Measurements from ENCODE around the gene CDH12. TPM values are rescaled to one million over a fixed set of nuclear protein-coding genes. Genes with fewer than 3 reads are reported as not detected.

CDH12 gene
- total RNA-seq, 1 experiment from 2014 or later: not detected

- no peaks in the 10 kb centered on the region for H3K27me3 Mint-ChIP-seq (ENCODE audit: low read depth)
- no peak for DNase-seq
- Histone ChIP-seq H2BK20ac (ENCODE audit: low read depth, low read length, poor library complexity, severe bottlenecking) (no peak overlapping the region), H2AFZ (ENCODE audit: low read length) (no peak overlapping the region), H2BK120ac (ENCODE audit: low read depth, low read length, poor library complexity, severe bottlenecking) (no peak overlapping the region), H2BK5ac (ENCODE audit: insufficient read length, low read length) (no peak overlapping the region), H3K9me3 (ENCODE audit: control insufficient read depth, low read depth, low read length) (no peaks in the 10 kb centered on the region), H3K23ac (ENCODE audit: insufficient read length, low read depth, low read length) (no peak overlapping the region), H2BK15ac (ENCODE audit: low read depth, low read length) (no peak overlapping the region), H3K79me1 (ENCODE audit: insufficient read depth, low read depth, low read length, poor library complexity, severe bottlenecking) (no peaks in the 10 kb centered on the region), H2BK12ac (ENCODE audit: insufficient read length, low read depth, low read length) (no peak overlapping the region), H3T11ph (ENCODE audit: low read length) (no peak overlapping the region), H3K56ac (ENCODE audit: insufficient read length, low read depth, low read length) (no peak overlapping the region), H3K9ac (ENCODE audit: extremely low read depth, insufficient read length, low read length) (no peak overlapping the region), H4K91ac (ENCODE audit: insufficient read length, low read depth, low read length) (no peak overlapping the region), H4K8ac (replicated peaks; ENCODE audit: insufficient read length, low read depth, low read length) (no peak overlapping the region), H2AK5ac (ENCODE audit: insufficient read length, low read length) (no peak overlapping the region), H3K27ac (ENCODE audit: insufficient read length, low read depth, low read length) (no peak overlapping the region), H3K4me2 (ENCODE audit: insufficient read depth, insufficient read length, low read length) (no peak overlapping the region), H3K4me1 (ENCODE audit: insufficient read depth, low read length) (no peaks in the 10 kb centered on the region), H4K5ac (ENCODE audit: insufficient read length, low read depth, low read length) (no peak overlapping the region), H3K79me2 (ENCODE audit: insufficient read depth, low read length) (no peaks in the 10 kb centered on the region), H3K4ac (ENCODE audit: low read depth, low read length) (no peak overlapping the region), H3K27me3 (ENCODE audit: insufficient read depth, low read length) (no peaks in the 10 kb centered on the region), H4K20me1 (ENCODE audit: control insufficient read depth, insufficient read depth, insufficient read length) (no peaks in the 10 kb centered on the region), H3K14ac (ENCODE audit: insufficient read depth, low read length) (no peak overlapping the region), H3K23me2 (ENCODE audit: insufficient read length, low read depth, low read length, poor library complexity, severe bottlenecking) (no peaks in the 10 kb centered on the region), H3K18ac (ENCODE audit: insufficient read length, low read depth, low read length) (no peak overlapping the region)
- H3K27ac Mint-ChIP-seq: no peak overlapping the region
- no CpG with 5 or more reads among the region's 2 CpGs for WGBS (ENCODE audit: extremely low coverage, insufficient read length, low lambda C conversion rate)
- no peak overlapping the region for H3K4me3 Mint-ChIP-seq
- TF ChIP-seq CTCF (conservative IDR thresholded peaks at IDR 0.05): no peak
- H3K36me3 Mint-ChIP-seq (ENCODE audit: insufficient read depth in 1 of 3, low read depth in 3 of 3): no peaks in the 10 kb centered on the region; a peak in 2 of 7 replicates
- H3K4me1 Mint-ChIP-seq: peaks cover 12 to 28% of the 10 kb centered on the region in 2 experiments
- H3K9me3 Mint-ChIP-seq: no peaks in the 10 kb centered on the region; a peak in 1 of 5 replicates
Observed at GRCh38 chr5:22665801-22666200, 187.3 kb downstream of the CDH12 start.
